ENCODE results near the gene CBR4.

The CBR4 gene

GRCh38 chr4:169032883-169033645 lies 23.0 kb upstream of the CBR4 start:
- DNase-seq = no peak

GRCh38 chr4:169032194-169032593 lies 22.1 kb upstream of the CBR4 start:
- no peak for DNase-seq

- DNase-seq = no peak
Observed at GRCh38 chr4:169031392-169031791, 21.3 kb upstream of the CBR4 start.

- DNase-seq = no peak
Observed at GRCh38 chr4:169030562-169030982, 20.5 kb upstream of the CBR4 start.

- no peak for DNase-seq
Observed at GRCh38 chr4:169029947-169030346, 19.9 kb upstream of the CBR4 start.

- no peak for DNase-seq
Observed at GRCh38 chr4:169027663-169028062, 17.6 kb upstream of the CBR4 start.

GRCh38 chr4:169025184-169025583 lies 15.1 kb upstream of the CBR4 start:
- DNase-seq = no peak

- DNase-seq = peak; percentile 35 to 59 (median 48)
Observed at GRCh38 chr4:169024762-169025161, 14.7 kb upstream of the CBR4 start.

GRCh38 chr4:169018406-169018805 lies 8.4 kb upstream of the CBR4 start:
- no peak for DNase-seq

- no peak for DNase-seq
Observed at GRCh38 chr4:169017971-169018370, 7.9 kb upstream of the CBR4 start.

- no peak for DNase-seq
Observed at GRCh38 chr4:169015186-169015623, 5.2 kb upstream of the CBR4 start.

- DNase-seq = no peak
Observed at GRCh38 chr4:169014586-169014985, 4.5 kb upstream of the CBR4 start.

GRCh38 chr4:169013396-169013795 lies 3.3 kb upstream of the CBR4 start:
- no peak for DNase-seq

- DNase-seq = no peak
Observed at GRCh38 chr4:169012049-169012448, 2.0 kb upstream of the CBR4 start.

GRCh38 chr4:169009286-169010124 lies 550 bp downstream of the CBR4 start:
- peak; percentile 62 to 71 (median 63) for DNase-seq

- peak in 1 of 3 donors; percentile 8 for DNase-seq
Observed at GRCh38 chr4:169005453-169006099, 4.5 kb downstream of the CBR4 start.

- DNase-seq = no peak
Observed at GRCh38 chr4:169000315-169000714, 9.7 kb downstream of the CBR4 start.

GRCh38 chr4:168999809-169000208 lies 10.2 kb downstream of the CBR4 start:
- DNase-seq = no peak

- DNase-seq = no peak
Observed at GRCh38 chr4:168998596-168998995, 11.5 kb downstream of the CBR4 start.

- DNase-seq = peak in 2 of 3 donors; percentile 17 to 31
Observed at GRCh38 chr4:168995537-168996295, 14.3 kb downstream of the CBR4 start.

GRCh38 chr4:168994958-168995357 lies 15.1 kb downstream of the CBR4 start:
- DNase-seq = no peak

GRCh38 chr4:168993714-168994510 lies 16.1 kb downstream of the CBR4 start:
- DNase-seq = peak; percentile 58 to 81 (median 77)

Measured in suppressor macrophage treated with lipopolysaccharide for 1 hour (primary cell).